GM21825 (cell line): ENCODE measurements around the gene NUAK2.
A peak's percentile ranks its signal among the peaks of the same experiment; 100 is the strongest.

Experiments used
- ATAC-seq: cut with Tn5 transposase; IDR thresholded peaks from one replicate; pipeline ENCODE4 v1.9.1; 2021; ENCODE audit warnings: mild to moderate bottlenecking, moderate library complexity; ENCODE audit not compliant: unreplicated experiment

Gene NUAK2

DNA sequence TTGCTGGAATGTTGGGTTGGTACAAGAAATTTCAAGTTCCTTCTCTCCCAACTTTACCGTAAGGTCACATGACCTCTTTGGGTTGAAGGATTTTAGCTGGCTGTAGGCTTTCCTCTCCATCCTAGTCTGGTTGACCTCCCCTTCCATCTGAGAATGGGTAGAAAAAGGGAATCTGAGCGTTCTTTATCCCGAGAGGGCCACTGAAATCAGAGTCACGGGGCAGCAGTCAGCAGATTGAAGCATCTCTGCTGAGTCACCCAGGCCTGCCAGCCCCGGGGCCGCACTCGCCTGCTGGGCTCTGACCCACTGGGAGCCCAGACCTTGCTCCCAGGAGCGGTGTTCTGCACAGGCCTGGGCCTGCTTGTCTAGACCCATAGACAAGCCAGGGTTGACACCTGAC, 62.8 kb downstream of the NUAK2 start:
- no peak for ATAC-seq

- ATAC-seq: no peak
Observed at GRCh38 chr1:205258261-205258691, 63.3 kb downstream of the NUAK2 start.

- ATAC-seq: no peak
Observed at GRCh38 chr1:205257735-205258134, 63.8 kb downstream of the NUAK2 start.

DNA sequence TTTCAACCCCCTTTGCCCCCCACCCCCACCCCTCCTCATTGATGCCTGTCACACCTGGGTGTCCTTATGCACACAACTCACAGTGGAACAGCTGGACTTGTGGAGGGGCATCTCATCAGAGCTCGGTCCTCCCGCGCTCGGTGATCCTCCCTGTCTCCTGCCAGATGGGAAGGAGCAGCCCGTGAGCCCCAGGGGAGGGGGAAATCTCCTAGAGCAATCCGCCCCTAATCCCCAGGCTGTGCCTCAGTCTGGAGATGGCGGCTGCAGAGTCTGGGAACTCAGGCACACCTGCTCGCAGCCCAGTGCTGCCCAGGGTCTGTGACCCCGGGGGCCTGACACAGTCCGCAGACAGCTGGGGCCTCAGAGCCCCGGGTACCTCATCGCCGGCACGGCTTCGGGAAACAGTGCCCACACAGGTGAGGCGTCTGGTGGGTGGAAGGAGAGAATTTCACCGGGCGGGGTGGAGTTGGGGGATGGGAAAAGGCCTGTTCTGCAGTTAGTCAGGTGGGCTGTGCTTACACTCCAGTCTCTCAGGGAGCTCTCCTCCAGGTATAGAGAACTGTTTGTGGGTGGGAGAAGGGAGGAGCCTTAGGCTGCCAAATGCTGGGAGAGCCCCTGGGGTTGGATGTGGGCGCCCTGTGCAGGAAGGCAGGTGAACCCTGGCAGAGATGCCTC, 64.5 kb downstream of the NUAK2 start:
- ATAC-seq: no peak

- peak; percentile 61 for ATAC-seq
Observed at GRCh38 chr1:205255941-205256780, 65.4 kb downstream of the NUAK2 start.
